ENCODE results near the gene NUFIP1.

- no peak for TF ChIP-seq EZH2 (IDR thresholded peaks at IDR 0.05; ENCODE audit: low read length)
- no peak for TF ChIP-seq CTCF (optimal IDR thresholded peaks at IDR 0.05 in 1 of 3, IDR thresholded peaks at IDR 0.05 in 1 of 3, conservative IDR thresholded peaks at IDR 0.05 in 1 of 3; ENCODE audit: extremely low read depth in 1 of 3, insufficient read depth in 2 of 3, low read length in 3 of 3)
Observed at GRCh38 chr13:44894001-44894770, 95.1 kb downstream of the NUFIP1 start.
